ENCODE results near the gene SCLY. TPM values are rescaled to one million over a fixed set of nuclear protein-coding genes. Genes with fewer than 3 reads are reported as not detected.

SCLY gene
- total and polyA plus RNA-seq, 2 of the 8 experiments (the other 6 are each of a cell fraction or from before 2014, with no cell fraction given): 79.0 to 79.5 TPM

DNA sequence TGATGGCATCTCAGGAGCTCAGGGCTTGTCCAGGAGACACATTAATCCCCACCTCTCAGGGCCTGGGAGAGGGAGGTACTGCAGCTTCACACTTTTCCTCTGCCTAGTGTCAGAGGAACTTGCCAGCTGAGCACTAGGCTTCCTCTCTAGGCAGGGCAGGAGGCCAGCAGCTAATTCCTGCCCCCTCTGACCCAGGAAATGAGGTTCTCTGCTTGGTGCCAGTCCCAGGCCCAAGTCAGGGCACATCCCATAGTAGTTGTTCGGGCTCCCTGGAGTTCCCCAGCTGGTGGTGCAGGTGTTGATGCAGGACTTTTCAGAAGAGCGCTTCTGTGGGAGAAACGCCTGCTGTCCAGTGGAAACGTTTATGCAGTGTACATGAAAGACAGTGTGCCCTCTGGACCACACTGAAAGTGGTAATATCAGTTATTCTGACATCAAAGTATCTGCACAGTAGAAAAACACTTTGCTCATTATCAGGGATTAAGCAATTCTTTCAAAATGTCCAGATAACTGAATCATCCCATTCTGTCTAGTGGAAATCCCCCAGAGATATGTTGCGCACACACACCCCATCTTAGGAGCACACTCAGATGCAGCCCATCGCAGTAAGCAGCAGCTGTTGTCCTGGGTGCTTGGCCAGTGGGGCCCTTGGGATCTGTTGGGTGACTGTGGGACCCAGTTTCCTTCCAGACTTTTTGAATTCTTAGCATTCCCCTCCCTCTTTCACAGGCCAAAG is 17.8 kb upstream of the SCLY start:
- Histone ChIP-seq H3K79me1 (ENCODE audit: low read depth, low read length) (peaks cover 4% of the 10 kb centered on the region; the same call in 1 of the 2 replicates), H3K4me2 (ENCODE audit: insufficient read depth in 1 of 2, low read depth in 2 of 2, low read length in 2 of 2) (no peak overlapping the region), H3K4me1 (replicated peaks in 1 of 4; ENCODE audit: control insufficient read depth in 3 of 4, insufficient read depth in 4 of 4, low read length in 3 of 4) (no peaks in the 10 kb centered on the region), H2BK20ac (ENCODE audit: low read length) (no peak overlapping the region), H3K27ac (ENCODE audit: low read depth, low read length) (no peak overlapping the region), H3K23me2 (ENCODE audit: low read depth, low read length) (no peaks in the 10 kb centered on the region), H3K14ac (ENCODE audit: insufficient read length) (no peak overlapping the region), H2AFZ (ENCODE audit: low read length) (no peak overlapping the region), H3K9me3 (ENCODE audit: insufficient read depth in 2 of 2, low read depth in 1 of 2, low read length in 1 of 2) (peaks cover 0 to 3% of the 10 kb centered on the region in 2 experiments; a peak in 2 of 4 replicates), H2AK5ac (ENCODE audit: low read depth, low read length) (no peak overlapping the region), H2BK15ac (ENCODE audit: low read length) (no peak overlapping the region), H3K36me3 (ENCODE audit: control insufficient read depth in 2 of 4, insufficient read depth in 4 of 4, low read length in 3 of 4) (peaks cover 0 to 12% (median 2%) of the 10 kb centered on the region in 4 experiments; a peak in 4 of 8 replicates), H3K27me3 (replicated peaks in 1 of 4; ENCODE audit: control insufficient read depth in 3 of 4, extremely low read depth in 1 of 4, insufficient read depth in 3 of 4, low read length in 3 of 4) (no peaks in the 10 kb centered on the region), H4K5ac (ENCODE audit: insufficient read length, low read depth, low read length) (no peak overlapping the region), H4K20me1 (replicated peaks in 1 of 2; ENCODE audit: control insufficient read depth in 1 of 2, insufficient read depth in 2 of 2, low read length in 2 of 2) (no peaks in the 10 kb centered on the region), H3K56ac (replicated peaks; ENCODE audit: insufficient read length, low read depth, low read length) (no peak overlapping the region), H3K18ac (ENCODE audit: extremely low read depth, low read length) (no peak overlapping the region), H2BK5ac (ENCODE audit: low read depth, low read length) (no peak overlapping the region), H3K9ac (replicated peaks in 1 of 4; ENCODE audit: extremely low read depth in 1 of 4, low read depth in 3 of 4, low read length in 3 of 4) (no peak overlapping the region), H2BK120ac (replicated peaks; ENCODE audit: low read depth, low read length) (no peak overlapping the region), H3K79me2 (ENCODE audit: control insufficient read depth in 1 of 2, insufficient read depth in 2 of 2, low read length in 2 of 2) (no peaks in the 10 kb centered on the region), H3K4me3 (ENCODE audit: extremely low read depth in 1 of 4, insufficient read depth in 2 of 4, low read depth in 3 of 4, low read length in 4 of 4) (no peak overlapping the region), H3K4ac (replicated peaks; ENCODE audit: insufficient read length, low read depth, low read length) (no peak overlapping the region), H4K8ac (ENCODE audit: extremely low read depth, insufficient read depth, low read length) (no peak overlapping the region), H2BK12ac (ENCODE audit: low read depth, low read length) (no peak overlapping the region), H4K91ac (replicated peaks; ENCODE audit: insufficient read length, low read length) (no peak overlapping the region), H3K23ac (ENCODE audit: insufficient read length) (no peak overlapping the region)
- 95% methylated on average over 6 of the region's 6 CpGs; no CpG with 5 or more reads in 1 of the 2 experiments for WGBS, 2 experiments (ENCODE audit: extremely low coverage in 1 of 2, insufficient coverage in 1 of 2, insufficient read length in 1 of 2, insufficient replicate concordance in 2 of 2, low coverage in 1 of 2, low lambda C conversion rate in 2 of 2, missing lambda C conversion rate in 1 of 2)
- FAIRE-seq (no peak), DNase-seq (ENCODE audit: low read depth in 1 of 2, low spot score in 2 of 2) (no peak)
- POLR2A ChIA-PET (ENCODE audit: partially characterized antibody): interaction anchor here (1.0 to 1.5 kb wide), 4 partner anchors 9 to 18 kb away, joined by 3 to 6 read pairs (median 4); partner anchors contain the start of gene SCLY
- CTCF ChIA-PET (ENCODE audit: partially characterized antibody): interaction anchor here (1.7 kb wide), 1 partner anchor 63 kb away, joined by 4 read pairs; no protein-coding TSS in a partner anchor
- no peak for TF ChIP-seq JUN (IDR thresholded peaks at IDR 0.05; ENCODE audit: low read depth, low read length)
- TF ChIP-seq CBX5 (IDR thresholded peaks at IDR 0.05; ENCODE audit: low read depth, low read length): no peak
- no peak for TF ChIP-seq KDM1A (IDR thresholded peaks at IDR 0.05; ENCODE audit: borderline replicate concordance, low read length)
- no peak for TF ChIP-seq RNF2 (IDR thresholded peaks at IDR 0.05; ENCODE audit: borderline replicate concordance, low read depth, low read length, missing control alignments, poor library complexity, severe bottlenecking)
- TF ChIP-seq SUZ12 (IDR thresholded peaks at IDR 0.05; ENCODE audit: low read length): no peak
- no peak for TF ChIP-seq BCL11A (IDR thresholded peaks at IDR 0.05; ENCODE audit: low read depth in 2 of 2, low read length in 2 of 2)
- no peak for TF ChIP-seq CBX8 (IDR thresholded peaks at IDR 0.05; ENCODE audit: borderline replicate concordance, low read depth, low read length)
- no peak for TF ChIP-seq EP300 (IDR thresholded peaks at IDR 0.05; ENCODE audit: borderline replicate concordance in 1 of 2, low read depth in 2 of 2, low read length in 2 of 2)
- no peak for TF ChIP-seq KDM4A (IDR thresholded peaks at IDR 0.05; ENCODE audit: low read depth, low read length, severe bottlenecking)
